ENCODE results near the gene USP37. TPM values are rescaled to one million over a fixed set of nuclear protein-coding genes. Genes with fewer than 3 reads are reported as not detected.
A peak's percentile ranks its signal among the peaks of the same experiment; 100 is the strongest.

Gene USP37
- total and polyA plus RNA-seq, 2 of the 13 experiments (the other 11 are each of a cell fraction or from before 2014, with no cell fraction given), result 6.5 to 30.6 TPM

DNA sequence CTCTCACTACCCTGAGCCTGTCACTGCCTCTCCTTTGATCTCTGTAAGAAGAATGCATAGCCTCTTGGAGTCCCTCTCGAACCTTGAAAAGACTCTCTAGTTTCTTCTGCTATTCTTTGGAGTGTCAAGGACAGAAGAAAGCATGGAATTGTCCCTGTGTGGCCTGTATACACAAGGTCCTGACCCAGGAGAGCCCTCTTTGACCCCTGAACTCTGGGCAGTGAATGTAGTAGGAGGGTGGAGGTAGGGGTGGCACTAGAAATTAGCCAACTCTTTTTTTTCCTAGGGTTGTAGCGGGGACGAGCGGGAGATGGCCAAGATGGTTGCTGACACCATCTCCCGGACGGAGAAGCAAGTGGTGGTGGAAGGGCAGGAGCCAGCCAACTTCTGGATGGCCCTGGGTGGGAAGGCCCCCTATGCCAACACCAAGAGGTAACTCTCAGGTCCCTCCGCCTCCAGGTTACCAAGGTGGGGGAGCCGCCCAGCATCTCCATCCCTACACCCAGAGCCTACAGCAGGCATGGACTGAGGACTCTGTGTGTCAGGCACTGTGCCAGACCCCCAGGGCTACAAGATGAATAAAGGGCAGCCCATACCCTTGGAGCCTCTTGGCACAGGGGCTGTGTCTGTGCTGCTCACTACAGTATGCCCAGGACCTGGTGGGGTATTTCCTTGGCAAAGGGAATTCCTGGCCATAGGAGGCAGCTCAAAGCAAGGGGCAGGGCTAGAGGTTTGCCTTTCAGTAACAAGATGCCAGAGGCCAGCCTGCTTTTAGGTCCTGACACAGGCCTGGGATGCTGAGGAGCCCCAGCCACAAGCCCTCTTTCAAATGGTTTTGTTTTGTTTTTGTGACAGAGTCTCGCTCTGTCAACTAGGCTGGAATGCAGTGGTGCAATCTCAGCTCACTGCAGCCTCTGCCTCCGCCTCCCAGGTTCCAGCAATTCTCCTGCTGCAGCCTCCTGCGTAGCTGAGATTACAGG is 132.9 kb downstream of the USP37 start (continued):
- TF ChIP-seq, protein P1, sequence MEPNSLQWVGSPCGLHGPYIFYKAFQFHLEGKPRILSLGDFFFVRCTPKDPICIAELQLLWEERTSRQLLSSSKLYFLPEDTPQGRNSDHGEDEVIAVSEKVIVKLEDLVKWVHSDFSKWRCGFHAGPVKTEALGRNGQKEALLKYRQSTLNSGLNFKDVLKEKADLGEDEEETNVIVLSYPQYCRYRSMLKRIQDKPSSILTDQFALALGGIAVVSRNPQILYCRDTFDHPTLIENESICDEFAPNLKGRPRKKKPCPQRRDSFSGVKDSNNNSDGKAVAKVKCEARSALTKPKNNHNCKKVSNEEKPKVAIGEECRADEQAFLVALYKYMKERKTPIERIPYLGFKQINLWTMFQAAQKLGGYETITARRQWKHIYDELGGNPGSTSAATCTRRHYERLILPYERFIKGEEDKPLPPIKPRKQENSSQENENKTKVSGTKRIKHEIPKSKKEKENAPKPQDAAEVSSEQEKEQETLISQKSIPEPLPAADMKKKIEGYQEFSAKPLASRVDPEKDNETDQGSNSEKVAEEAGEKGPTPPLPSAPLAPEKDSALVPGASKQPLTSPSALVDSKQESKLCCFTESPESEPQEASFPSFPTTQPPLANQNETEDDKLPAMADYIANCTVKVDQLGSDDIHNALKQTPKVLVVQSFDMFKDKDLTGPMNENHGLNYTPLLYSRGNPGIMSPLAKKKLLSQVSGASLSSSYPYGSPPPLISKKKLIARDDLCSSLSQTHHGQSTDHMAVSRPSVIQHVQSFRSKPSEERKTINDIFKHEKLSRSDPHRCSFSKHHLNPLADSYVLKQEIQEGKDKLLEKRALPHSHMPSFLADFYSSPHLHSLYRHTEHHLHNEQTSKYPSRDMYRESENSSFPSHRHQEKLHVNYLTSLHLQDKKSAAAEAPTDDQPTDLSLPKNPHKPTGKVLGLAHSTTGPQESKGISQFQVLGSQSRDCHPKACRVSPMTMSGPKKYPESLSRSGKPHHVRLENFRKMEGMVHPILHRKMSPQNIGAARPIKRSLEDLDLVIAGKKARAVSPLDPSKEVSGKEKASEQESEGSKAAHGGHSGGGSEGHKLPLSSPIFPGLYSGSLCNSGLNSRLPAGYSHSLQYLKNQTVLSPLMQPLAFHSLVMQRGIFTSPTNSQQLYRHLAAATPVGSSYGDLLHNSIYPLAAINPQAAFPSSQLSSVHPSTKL (CRISPR knock-in tag; IDR thresholded peaks at IDR 0.05), result no peak
- no peak for TF ChIP-seq NR2F1 (CRISPR knock-in tag; IDR thresholded peaks at IDR 0.05)
- TF ChIP-seq MED8 (CRISPR knock-in tag; IDR thresholded peaks at IDR 0.05; ENCODE audit: insufficient replicate concordance), result no peak
- TF ChIP-seq, protein P2, sequence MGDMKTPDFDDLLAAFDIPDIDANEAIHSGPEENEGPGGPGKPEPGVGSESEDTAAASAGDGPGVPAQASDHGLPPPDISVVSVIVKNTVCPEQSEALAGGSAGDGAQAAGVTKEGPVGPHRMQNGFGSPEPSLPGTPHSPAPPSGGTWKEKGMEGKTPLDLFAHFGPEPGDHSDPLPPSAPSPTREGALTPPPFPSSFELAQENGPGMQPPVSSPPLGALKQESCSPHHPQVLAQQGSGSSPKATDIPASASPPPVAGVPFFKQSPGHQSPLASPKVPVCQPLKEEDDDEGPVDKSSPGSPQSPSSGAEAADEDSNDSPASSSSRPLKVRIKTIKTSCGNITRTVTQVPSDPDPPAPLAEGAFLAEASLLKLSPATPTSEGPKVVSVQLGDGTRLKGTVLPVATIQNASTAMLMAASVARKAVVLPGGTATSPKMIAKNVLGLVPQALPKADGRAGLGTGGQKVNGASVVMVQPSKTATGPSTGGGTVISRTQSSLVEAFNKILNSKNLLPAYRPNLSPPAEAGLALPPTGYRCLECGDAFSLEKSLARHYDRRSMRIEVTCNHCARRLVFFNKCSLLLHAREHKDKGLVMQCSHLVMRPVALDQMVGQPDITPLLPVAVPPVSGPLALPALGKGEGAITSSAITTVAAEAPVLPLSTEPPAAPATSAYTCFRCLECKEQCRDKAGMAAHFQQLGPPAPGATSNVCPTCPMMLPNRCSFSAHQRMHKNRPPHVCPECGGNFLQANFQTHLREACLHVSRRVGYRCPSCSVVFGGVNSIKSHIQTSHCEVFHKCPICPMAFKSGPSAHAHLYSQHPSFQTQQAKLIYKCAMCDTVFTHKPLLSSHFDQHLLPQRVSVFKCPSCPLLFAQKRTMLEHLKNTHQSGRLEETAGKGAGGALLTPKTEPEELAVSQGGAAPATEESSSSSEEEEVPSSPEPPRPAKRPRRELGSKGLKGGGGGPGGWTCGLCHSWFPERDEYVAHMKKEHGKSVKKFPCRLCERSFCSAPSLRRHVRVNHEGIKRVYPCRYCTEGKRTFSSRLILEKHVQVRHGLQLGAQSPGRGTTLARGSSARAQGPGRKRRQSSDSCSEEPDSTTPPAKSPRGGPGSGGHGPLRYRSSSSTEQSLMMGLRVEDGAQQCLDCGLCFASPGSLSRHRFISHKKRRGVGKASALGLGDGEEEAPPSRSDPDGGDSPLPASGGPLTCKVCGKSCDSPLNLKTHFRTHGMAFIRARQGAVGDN (CRISPR knock-in tag; IDR thresholded peaks at IDR 0.05), result peak; percentile 25; the same call in 1 of the 2 replicates
- TF ChIP-seq ATM (IDR thresholded peaks at IDR 0.05; ENCODE audit: borderline replicate concordance), result no peak
- TF ChIP-seq POLR2AphosphoS5 (IDR thresholded peaks at IDR 0.05; ENCODE audit: low read depth, low read length), result peak; percentile 37; the same call in 1 of the 2 replicates
- 0 out of 2 replicates have a peak, but pooled peaks have one; percentile 14 for TF ChIP-seq CEBPB (IDR thresholded peaks at IDR 0.05; ENCODE audit: borderline replicate concordance, low read depth, low read length)
- TF ChIP-seq ZNF737 (CRISPR knock-in tag; IDR thresholded peaks at IDR 0.05; ENCODE audit: borderline replicate concordance), result no peak
- TF ChIP-seq ZNF496 (CRISPR knock-in tag; IDR thresholded peaks at IDR 0.05; ENCODE audit: insufficient replicate concordance), result no peak
- TF ChIP-seq, protein P3, sequence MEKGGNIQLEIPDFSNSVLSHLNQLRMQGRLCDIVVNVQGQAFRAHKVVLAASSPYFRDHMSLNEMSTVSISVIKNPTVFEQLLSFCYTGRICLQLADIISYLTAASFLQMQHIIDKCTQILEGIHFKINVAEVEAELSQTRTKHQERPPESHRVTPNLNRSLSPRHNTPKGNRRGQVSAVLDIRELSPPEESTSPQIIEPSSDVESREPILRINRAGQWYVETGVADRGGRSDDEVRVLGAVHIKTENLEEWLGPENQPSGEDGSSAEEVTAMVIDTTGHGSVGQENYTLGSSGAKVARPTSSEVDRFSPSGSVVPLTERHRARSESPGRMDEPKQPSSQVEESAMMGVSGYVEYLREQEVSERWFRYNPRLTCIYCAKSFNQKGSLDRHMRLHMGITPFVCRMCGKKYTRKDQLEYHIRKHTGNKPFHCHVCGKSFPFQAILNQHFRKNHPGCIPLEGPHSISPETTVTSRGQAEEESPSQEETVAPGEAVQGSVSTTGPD (CRISPR knock-in tag; IDR thresholded peaks at IDR 0.05), result no peak
- TF ChIP-seq, protein P4, sequence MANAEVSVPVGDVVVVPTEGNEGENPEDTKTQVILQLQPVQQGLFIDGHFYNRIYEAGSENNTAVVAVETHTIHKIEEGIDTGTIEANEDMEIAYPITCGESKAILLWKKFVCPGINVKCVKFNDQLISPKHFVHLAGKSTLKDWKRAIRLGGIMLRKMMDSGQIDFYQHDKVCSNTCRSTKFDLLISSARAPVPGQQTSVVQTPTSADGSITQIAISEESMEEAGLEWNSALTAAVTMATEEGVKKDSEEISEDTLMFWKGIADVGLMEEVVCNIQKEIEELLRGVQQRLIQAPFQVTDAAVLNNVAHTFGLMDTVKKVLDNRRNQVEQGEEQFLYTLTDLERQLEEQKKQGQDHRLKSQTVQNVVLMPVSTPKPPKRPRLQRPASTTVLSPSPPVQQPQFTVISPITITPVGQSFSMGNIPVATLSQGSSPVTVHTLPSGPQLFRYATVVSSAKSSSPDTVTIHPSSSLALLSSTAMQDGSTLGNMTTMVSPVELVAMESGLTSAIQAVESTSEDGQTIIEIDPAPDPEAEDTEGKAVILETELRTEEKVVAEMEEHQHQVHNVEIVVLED (CRISPR knock-in tag; IDR thresholded peaks at IDR 0.05; ENCODE audit: borderline replicate concordance), result no peak
- TF ChIP-seq, protein P5, sequence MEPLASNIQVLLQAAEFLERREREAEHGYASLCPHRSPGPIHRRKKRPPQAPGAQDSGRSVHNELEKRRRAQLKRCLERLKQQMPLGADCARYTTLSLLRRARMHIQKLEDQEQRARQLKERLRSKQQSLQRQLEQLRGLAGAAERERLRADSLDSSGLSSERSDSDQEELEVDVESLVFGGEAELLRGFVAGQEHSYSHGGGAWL (CRISPR knock-in tag; IDR thresholded peaks at IDR 0.05), result no peak
- no peak for TF ChIP-seq RFX1 (IDR thresholded peaks at IDR 0.05)
- TF ChIP-seq FOXM1 (CRISPR knock-in tag; IDR thresholded peaks at IDR 0.05), result no peak
- TF ChIP-seq SNAPC2 (CRISPR knock-in tag; IDR thresholded peaks at IDR 0.05), result no peak; the same call in 1 of the 2 replicates

Measured in HepG2 (cell line).